OCI-LY3 (cell line): Measurements from ENCODE around the gene HAUS2.

Source experiments
- CTCF ChIP-seq: fragments of 200-600, 300-600 bp; sonication (generic); IDR thresholded peaks from 2 replicates; pipeline ENCODE4 v1.5.1; 2014; ENCODE audit warnings: antibody characterized with exemption, low read length, low read depth
- EZH2phosphoT487 ChIP-seq: fragments of 200-600 bp; shearing (Covaris generic); IDR thresholded peaks from 2 replicates; pipeline ENCODE4 v1.6.1; 2018; ENCODE audit warnings: antibody characterized with exemption, mixed run types, low read depth

- no peak for TF ChIP-seq CTCF
- TF ChIP-seq EZH2phosphoT487, result no peak
Measured at GRCh38 chr15:42549741-42550392, 1.2 kb downstream of the HAUS2 start.
